ENCODE results near the gene SEPTIN8. TPM values are rescaled to one million over a fixed set of nuclear protein-coding genes. Genes with fewer than 3 reads are reported as not detected.

Gene SEPTIN8
- polyA plus RNA-seq, 1 of the 3 experiments (the other 2 are of a cell fraction), result 54.9 TPM

- Histone ChIP-seq H3K4me3 (ENCODE audit: low read depth in 2 of 2, low read length in 1 of 2) (no peak overlapping the region), H3K9me2 (no peaks in the 10 kb centered on the region), H3K79me2 (ENCODE audit: insufficient read depth) (no peaks in the 10 kb centered on the region), H3F3A (replicated peaks; ENCODE audit: insufficient read depth) (no peaks in the 10 kb centered on the region), H3K4me2 (no peak overlapping the region), H3K27me3 (ENCODE audit: insufficient read depth) (no peaks in the 10 kb centered on the region), H3K9ac (no peak overlapping the region), H4K20me1 (ENCODE audit: insufficient read depth) (no peaks in the 10 kb centered on the region), H3K27ac (ENCODE audit: low read depth in 2 of 2, low read length in 1 of 2) (no peak overlapping the region), H3K4me1 (ENCODE audit: control insufficient read depth in 1 of 2, insufficient read depth in 2 of 2, low read depth in 1 of 2, low read length in 1 of 2) (no peaks in the 10 kb centered on the region; a peak in 1 of 4 replicates), H2AFZ (ENCODE audit: low read depth) (no peak overlapping the region), H3K9me3 (no peaks in the 10 kb centered on the region), H3K36me3 (replicated peaks in 1 of 2; ENCODE audit: control insufficient read depth in 1 of 2, insufficient read depth in 2 of 2, low read length in 1 of 2) (peaks cover 13 to 57% of the 10 kb centered on the region in 2 experiments)
- 93% methylated on average over 12 of the region's 13 CpGs for WGBS (ENCODE audit: low lambda C conversion rate)
- POLR2A ChIA-PET, result no interaction called here
- no peak for DNase-seq
- CTCF ChIA-PET, result interaction anchor here (10.4 kb wide), 1 partner anchor 60 kb away, joined by 98 read pairs; no protein-coding TSS in a partner anchor
- no peak for TF ChIP-seq EZH2phosphoT487 (IDR thresholded peaks at IDR 0.05; ENCODE audit: borderline replicate concordance, low read depth)
- TF ChIP-seq SMC3 (IDR thresholded peaks at IDR 0.05; ENCODE audit: low read depth, low read length), result no peak
- no peak for TF ChIP-seq SIN3A (IDR thresholded peaks at IDR 0.05; ENCODE audit: borderline replicate concordance, low read depth, low read length)
- no peak for TF ChIP-seq FOXJ3 (CRISPR knock-in tag; IDR thresholded peaks at IDR 0.05)
- no peak for TF ChIP-seq NRF1 (IDR thresholded peaks at IDR 0.05; ENCODE audit: low read depth, low read length)
- no peak for TF ChIP-seq EP300 (IDR thresholded peaks at IDR 0.05; ENCODE audit: borderline replicate concordance in 1 of 2, low read depth in 1 of 2, low read length in 1 of 2)
- no peak for TF ChIP-seq MXI1 (IDR thresholded peaks at IDR 0.05; ENCODE audit: low read depth, low read length)
- TF ChIP-seq TAF1 (IDR thresholded peaks at IDR 0.05; ENCODE audit: borderline replicate concordance, low read depth, low read length), result no peak
- TF ChIP-seq MAX (IDR thresholded peaks at IDR 0.05; ENCODE audit: low read depth), result no peak
- no peak for TF ChIP-seq CTCF (IDR thresholded peaks at IDR 0.05)
- no peak for TF ChIP-seq FOSL2 (IDR thresholded peaks at IDR 0.05; ENCODE audit: borderline replicate concordance, low read depth)
- no peak for TF ChIP-seq RFX5 (IDR thresholded peaks at IDR 0.05; ENCODE audit: low read length)
- no peak for TF ChIP-seq IRF3 (IDR thresholded peaks at IDR 0.05; ENCODE audit: low read depth, low read length)
- TF ChIP-seq CHD2 (IDR thresholded peaks at IDR 0.05; ENCODE audit: low read length, partially characterized antibody), result no peak
- TF ChIP-seq ELF1 (IDR thresholded peaks at IDR 0.05), result no peak
- no peak for TF ChIP-seq MEF2A (IDR thresholded peaks at IDR 0.05; ENCODE audit: borderline replicate concordance, low read depth)
- TF ChIP-seq NFIC (IDR thresholded peaks at IDR 0.05; ENCODE audit: borderline replicate concordance), result no peak
- TF ChIP-seq RXRA (IDR thresholded peaks at IDR 0.05; ENCODE audit: borderline replicate concordance, low read depth), result no peak
- TF ChIP-seq RAD21 (IDR thresholded peaks at IDR 0.05; ENCODE audit: low read length), result no peak
- no peak for TF ChIP-seq USF1 (IDR thresholded peaks at IDR 0.05; ENCODE audit: borderline replicate concordance, low read depth)
These were observed 17.7 kb downstream of the SEPTIN8 start for GRCh38 chr5:132759114-132760048.
